GM21367 (cell line): ENCODE results near the gene GAREM2.

ENCODE experiments used
- ATAC-seq: cut with Tn5 transposase; IDR thresholded peaks from one replicate; pipeline ENCODE4 v1.9.1; 2021; ENCODE audit not compliant: unreplicated experiment

The GAREM2 gene

GRCh38 chr2:26230806-26231205 is 57.9 kb downstream of the GAREM2 start:
- ATAC-seq: no peak

- no peak for ATAC-seq
Observed at GRCh38 chr2:26235089-26235488, 62.2 kb downstream of the GAREM2 start.

- ATAC-seq: no peak
Observed at GRCh38 chr2:26237868-26238267, 65.0 kb downstream of the GAREM2 start.

- ATAC-seq: no peak
Observed at GRCh38 chr2:26238311-26238958, 65.5 kb downstream of the GAREM2 start.
